Stimulated activated CD8-positive, alpha-beta memory T cell treated with anti-CD3 and anti-CD28 coated beads, Interleukin-12 subunit alpha, Interleukin-12 subunit beta, amount 100 ng/mL, for 4 hours (primary cell): ENCODE data around the gene SPX.

Experiments used
- DNase-seq: peaks from one replicate; pipeline ENCODE4 v3.0.0-alpha.2; 2020; ENCODE audit warnings: low read depth

Gene SPX

DNA sequence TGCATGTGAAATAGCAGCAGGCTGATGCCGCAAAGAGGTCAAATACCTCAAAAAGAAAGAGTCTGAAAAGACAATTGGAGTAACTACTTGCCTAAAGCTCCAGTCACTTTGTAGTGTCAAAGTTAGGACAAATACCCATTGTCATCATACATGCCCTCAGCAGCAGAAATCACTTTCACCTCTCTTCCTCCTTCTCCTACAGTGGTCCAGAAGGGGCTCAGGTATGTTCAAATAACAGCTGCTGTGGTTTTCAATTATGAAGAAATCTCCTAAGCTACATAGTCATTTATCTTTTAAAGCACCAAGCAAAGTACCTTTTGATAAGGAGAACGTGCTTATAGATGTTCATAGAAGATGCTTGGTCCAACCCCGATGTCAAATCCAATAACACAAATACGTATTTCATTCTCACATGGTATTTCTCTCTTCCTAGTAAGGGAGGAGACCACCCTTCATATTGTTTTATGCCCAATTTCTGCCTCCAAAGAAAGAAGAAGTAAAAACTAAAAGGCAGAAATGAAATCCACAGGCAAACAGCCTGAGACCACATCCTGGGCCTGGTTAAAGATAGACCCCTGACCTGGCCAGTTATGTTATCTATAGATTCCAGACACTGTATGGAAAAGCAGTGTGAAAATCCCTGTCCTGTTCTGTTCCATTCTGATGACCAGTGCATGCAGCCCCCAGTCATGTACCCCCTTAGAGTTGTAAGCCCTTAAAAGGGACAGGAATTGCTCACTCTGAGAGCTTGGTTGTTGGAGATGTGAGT, 54.8 kb downstream of the SPX start:
- DNase-seq = no peak
